ENCODE results near the gene CLDN15. TPM values are rescaled to one million over a fixed set of nuclear protein-coding genes. Genes with fewer than 3 reads are reported as not detected.

The CLDN15 gene
- total RNA-seq, 2 donors from 2014 or later, result 7.4 to 15.4 TPM

DNA sequence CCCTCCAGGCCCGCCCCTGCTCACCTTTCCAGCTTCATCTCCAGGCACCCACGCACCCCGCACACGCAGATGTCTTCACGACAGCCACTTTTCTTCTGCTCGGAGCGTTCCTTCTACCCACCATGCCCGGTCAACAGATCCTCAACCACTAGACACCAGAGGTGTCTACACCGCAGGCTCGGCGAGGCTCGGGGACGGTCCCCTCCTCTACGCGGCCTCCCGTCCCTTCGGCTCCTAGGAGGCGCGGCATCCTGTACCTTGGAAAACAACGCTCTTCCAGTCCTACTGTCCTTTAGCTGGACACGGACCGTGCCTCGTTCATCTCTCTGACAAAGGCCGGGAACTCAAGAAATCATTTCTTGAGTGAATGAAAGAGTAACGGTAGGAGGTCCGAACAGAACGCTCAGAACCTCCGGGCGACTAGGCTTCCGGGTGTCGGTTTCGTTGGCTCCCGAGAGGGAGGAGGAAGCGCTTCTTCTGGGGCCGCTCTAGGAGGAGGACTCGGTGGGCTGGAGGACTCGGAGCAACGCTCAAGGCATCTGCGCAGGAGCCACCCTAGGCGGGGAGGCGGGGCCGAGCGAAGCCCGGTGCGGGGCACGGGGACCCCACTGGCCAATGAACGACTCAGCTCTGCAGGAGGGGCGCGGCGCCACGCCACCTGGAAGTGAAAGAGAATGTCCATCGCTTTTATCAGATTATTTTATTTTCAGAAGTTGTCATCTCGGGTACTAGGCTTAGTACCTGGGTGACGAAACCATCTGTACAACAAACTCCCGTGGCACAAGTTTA is 14.5 kb upstream of the CLDN15 start:
- Histone ChIP-seq H3K9me3 (no peaks in the 10 kb centered on the region), H3K4me3 (peak overlapping the region; percentile 99), H3K27ac (peak overlapping the region; percentile 54 to 81), H3K4me1 (ENCODE audit: control insufficient read depth in 1 of 2, low read depth in 2 of 2) (peaks cover 13 to 16% of the 10 kb centered on the region in 2 donors), H3K27me3 (replicated peaks; ENCODE audit: insufficient read depth) (no peaks in the 10 kb centered on the region), H3K36me3 (peaks cover 10% of the 10 kb centered on the region)
- DNase-seq (ENCODE audit: low spot score) (peak; percentile 88), ATAC-seq (ENCODE audit: insufficient number of reproducible peaks, low FRiP score, low read depth) (peak; percentile 92)
- TF ChIP-seq, protein P1, sequence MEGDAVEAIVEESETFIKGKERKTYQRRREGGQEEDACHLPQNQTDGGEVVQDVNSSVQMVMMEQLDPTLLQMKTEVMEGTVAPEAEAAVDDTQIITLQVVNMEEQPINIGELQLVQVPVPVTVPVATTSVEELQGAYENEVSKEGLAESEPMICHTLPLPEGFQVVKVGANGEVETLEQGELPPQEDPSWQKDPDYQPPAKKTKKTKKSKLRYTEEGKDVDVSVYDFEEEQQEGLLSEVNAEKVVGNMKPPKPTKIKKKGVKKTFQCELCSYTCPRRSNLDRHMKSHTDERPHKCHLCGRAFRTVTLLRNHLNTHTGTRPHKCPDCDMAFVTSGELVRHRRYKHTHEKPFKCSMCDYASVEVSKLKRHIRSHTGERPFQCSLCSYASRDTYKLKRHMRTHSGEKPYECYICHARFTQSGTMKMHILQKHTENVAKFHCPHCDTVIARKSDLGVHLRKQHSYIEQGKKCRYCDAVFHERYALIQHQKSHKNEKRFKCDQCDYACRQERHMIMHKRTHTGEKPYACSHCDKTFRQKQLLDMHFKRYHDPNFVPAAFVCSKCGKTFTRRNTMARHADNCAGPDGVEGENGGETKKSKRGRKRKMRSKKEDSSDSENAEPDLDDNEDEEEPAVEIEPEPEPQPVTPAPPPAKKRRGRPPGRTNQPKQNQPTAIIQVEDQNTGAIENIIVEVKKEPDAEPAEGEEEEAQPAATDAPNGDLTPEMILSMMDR (IDR thresholded peaks at IDR 0.05), result no peak

DNA sequence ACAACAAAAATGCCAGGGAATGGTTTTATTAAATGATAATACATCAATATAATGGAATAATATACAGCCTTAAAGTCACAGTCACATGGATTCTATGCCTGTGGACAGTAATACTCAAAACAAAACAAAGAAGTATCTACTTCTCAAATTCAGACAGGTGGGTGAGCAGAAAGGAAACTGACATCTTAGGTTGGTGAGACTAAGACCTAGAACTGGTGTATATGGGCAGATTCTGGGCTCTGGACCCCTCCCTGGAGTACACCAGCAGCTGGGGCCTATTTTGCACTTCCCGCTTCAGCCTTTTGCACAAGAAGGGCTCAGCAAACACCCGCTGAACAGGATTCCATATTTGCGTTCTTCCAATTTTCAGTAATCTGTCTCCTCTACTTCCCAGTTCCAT is 12.7 kb upstream of the CLDN15 start:
- H3K4me3 ChIP-seq, result no peak overlapping the region
- TF ChIP-seq, protein P1 (IDR thresholded peaks at IDR 0.05), result no peak
- ATAC-seq (ENCODE audit: insufficient number of reproducible peaks, low FRiP score, low read depth) (no peak), DNase-seq (ENCODE audit: low spot score) (no peak)
- no peak overlapping the region for H3K27ac ChIP-seq
- no peaks in the 10 kb centered on the region for H3K9me3 ChIP-seq
- peaks cover 10% of the 10 kb centered on the region for H3K36me3 ChIP-seq
- H3K4me1 ChIP-seq (ENCODE audit: control insufficient read depth in 1 of 2, low read depth in 2 of 2), result peaks cover 14 to 30% of the 10 kb centered on the region in 2 donors
- no peaks in the 10 kb centered on the region for H3K27me3 ChIP-seq (replicated peaks; ENCODE audit: insufficient read depth)

DNA sequence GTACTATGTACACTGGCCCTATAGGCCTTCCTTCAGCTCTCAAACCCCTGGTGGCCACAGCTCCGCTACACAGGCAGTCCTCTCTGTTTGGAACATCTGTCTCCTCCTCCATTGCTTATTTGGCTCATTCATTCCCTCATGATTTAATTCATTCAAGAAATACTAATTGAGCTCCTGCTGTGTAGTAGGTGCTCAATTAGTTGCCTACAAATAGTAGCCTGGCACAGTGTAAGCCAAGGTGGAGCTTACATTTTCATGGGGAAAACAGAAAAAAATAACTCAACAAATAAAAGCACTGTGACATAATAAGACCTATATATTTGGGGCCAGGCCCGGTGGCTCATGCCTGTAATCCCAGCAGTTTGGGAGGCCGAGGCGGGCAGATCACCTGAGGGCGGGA is 10.7 kb upstream of the CLDN15 start:
- DNase-seq (ENCODE audit: low spot score) (no peak), ATAC-seq (ENCODE audit: insufficient number of reproducible peaks, low FRiP score, low read depth) (no peak)
- H3K4me1 ChIP-seq (ENCODE audit: control insufficient read depth in 1 of 2, low read depth in 2 of 2), result peaks cover 21 to 41% of the 10 kb centered on the region in 2 donors
- H3K4me3 ChIP-seq, result no peak overlapping the region
- TF ChIP-seq, protein P1 (IDR thresholded peaks at IDR 0.05), result no peak
- peaks cover 10% of the 10 kb centered on the region for H3K36me3 ChIP-seq
- no peaks in the 10 kb centered on the region for H3K27me3 ChIP-seq (replicated peaks; ENCODE audit: insufficient read depth)
- H3K27ac ChIP-seq, result no peak overlapping the region
- H3K9me3 ChIP-seq, result no peaks in the 10 kb centered on the region

DNA sequence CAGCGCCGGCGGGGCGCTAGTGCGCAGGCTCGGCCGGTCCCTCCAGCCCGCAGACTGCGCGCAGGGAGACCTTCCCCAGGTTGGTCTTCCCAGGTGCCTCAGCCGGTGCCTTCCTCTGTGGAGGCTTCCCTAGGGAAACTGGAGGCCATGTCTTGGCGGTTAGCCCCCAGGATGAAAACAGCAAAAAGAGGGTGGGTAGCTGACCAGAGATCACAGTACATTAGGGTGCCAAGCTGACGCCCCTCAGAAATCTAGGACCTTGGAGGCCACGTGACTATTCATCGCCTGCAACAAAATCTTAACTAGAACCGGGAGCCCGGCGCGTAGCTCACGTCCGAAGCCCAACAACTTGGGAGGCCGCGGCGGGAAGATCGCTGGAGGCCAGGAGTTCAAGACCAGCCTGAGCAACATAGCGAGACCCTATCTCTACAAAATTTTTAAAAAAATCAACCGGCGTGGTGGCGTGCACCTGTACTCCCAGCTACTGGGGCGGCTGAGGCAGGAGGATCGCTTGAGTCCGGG is 7.6 kb upstream of the CLDN15 start:
- ATAC-seq (ENCODE audit: insufficient number of reproducible peaks, low FRiP score, low read depth), result no peak
- no peaks in the 10 kb centered on the region for H3K9me3 ChIP-seq
- TF ChIP-seq, protein P1 (IDR thresholded peaks at IDR 0.05), result no peak
- peak overlapping the region; percentile 85 to 95 for H3K27ac ChIP-seq
- peak overlapping the region; percentile 71 for H3K4me3 ChIP-seq
- H3K27me3 ChIP-seq (replicated peaks; ENCODE audit: insufficient read depth), result no peaks in the 10 kb centered on the region
- peaks cover 19% of the 10 kb centered on the region for H3K36me3 ChIP-seq
- peaks cover 12 to 38% of the 10 kb centered on the region in 2 donors for H3K4me1 ChIP-seq (ENCODE audit: control insufficient read depth in 1 of 2, low read depth in 2 of 2)
- no peak for DNase-seq (ENCODE audit: low spot score)

DNA sequence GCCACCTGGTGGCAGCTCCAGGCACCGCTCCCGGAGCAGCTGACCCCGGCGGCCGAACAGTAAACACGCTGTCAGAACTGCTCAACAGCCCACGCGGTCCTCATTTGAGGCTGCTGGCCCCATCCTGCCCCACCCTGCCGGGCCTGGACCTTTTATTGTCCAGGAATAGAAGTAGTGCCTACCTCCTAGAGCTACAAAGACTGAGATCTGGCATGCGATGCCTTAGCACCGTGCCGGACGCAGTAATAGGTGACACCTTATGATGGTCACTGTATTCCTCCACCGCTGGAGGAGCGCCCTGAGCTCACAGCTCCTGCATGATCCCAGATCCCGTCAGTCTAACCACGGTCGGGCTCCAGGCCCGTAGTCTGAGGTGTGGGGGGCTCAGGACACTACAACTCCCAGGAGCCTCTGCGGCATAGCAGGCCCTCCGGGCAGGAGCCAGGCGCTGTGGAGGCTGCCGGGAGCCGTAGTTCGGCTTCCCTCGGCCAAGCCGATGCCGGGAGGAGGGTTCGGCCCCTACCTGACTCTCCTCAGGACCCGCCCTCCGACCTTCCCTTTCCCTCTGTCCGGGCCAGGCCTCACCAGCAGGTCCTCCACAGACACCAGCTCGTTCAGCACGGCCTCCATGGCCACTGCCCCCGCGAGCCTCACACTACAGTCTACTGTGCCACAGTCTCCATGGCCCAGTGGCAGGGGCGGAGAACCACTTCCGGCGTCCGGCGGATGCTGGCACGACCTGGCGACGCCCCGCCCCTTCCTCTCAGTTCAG is 7.0 kb upstream of the CLDN15 start, which contains the start of gene FIS1:
Gene FIS1, minus strand, starts transcription at position 707 of the 772 bp plus-strand sequence. Its CDS starts 77 bp downstream, at position 630.
- peaks cover 23% of the 10 kb centered on the region for H3K36me3 ChIP-seq
- no peaks in the 10 kb centered on the region for H3K27me3 ChIP-seq (replicated peaks; ENCODE audit: insufficient read depth)
- H3K27ac ChIP-seq, result peak within 1 kb of the TSS; percentile 85 to 95
- peaks cover 12 to 37% of the 10 kb centered on the region in 2 donors for H3K4me1 ChIP-seq (ENCODE audit: control insufficient read depth in 1 of 2, low read depth in 2 of 2)
- peak; percentile 76 for DNase-seq (ENCODE audit: low spot score)
- ATAC-seq (ENCODE audit: insufficient number of reproducible peaks, low FRiP score, low read depth), result peak; percentile 96
- no peaks in the 10 kb centered on the region for H3K9me3 ChIP-seq
- peak within 1 kb of the TSS; percentile 71 for H3K4me3 ChIP-seq
- TF ChIP-seq, protein P1 (IDR thresholded peaks at IDR 0.05), result peak; percentile 14
